Measurements from ENCODE around the gene PFKFB4. TPM values are rescaled to one million over a fixed set of nuclear protein-coding genes. Genes with fewer than 3 reads are reported as not detected.

The PFKFB4 gene
- total RNA-seq, 1 donor = 18.1 TPM

- peak; percentile 18 for DNase-seq (ENCODE audit: low read depth)
- no peak within 1 kb of the TSS for H3K4me3 ChIP-seq (ENCODE audit: low read depth, low read length)
- TF ChIP-seq CTCF (IDR thresholded peaks at IDR 0.05; ENCODE audit: insufficient read depth, low read depth, low read length) = peak; percentile 8
Observed at GRCh38 chr3:48563382-48563918, 6.8 kb upstream of the PFKFB4 start, which contains the start of gene UCN2. TSS of gene UCN2 (minus strand) at chr3:48563781. CDS start at chr3:48563124, 657 bp downstream.

GRCh38 chr3:48562367-48563095, 5.9 kb upstream of the PFKFB4 start:
- no peak for TF ChIP-seq CTCF (IDR thresholded peaks at IDR 0.05; ENCODE audit: insufficient read depth, low read depth, low read length)
- H3K4me3 ChIP-seq (ENCODE audit: low read depth, low read length) = no peak overlapping the region
- DNase-seq (ENCODE audit: low read depth) = no peak

- DNase-seq (ENCODE audit: low read depth) = peak; percentile 65
- peak; percentile 55 for TF ChIP-seq CTCF (IDR thresholded peaks at IDR 0.05; ENCODE audit: insufficient read depth, low read depth, low read length)
- H3K4me3 ChIP-seq (ENCODE audit: low read depth, low read length) = peak overlapping the region; percentile 30
Observed at GRCh38 chr3:48561045-48561736, 4.6 kb upstream of the PFKFB4 start.

GRCh38 chr3:48560648-48561018, 4.0 kb upstream of the PFKFB4 start:
- TF ChIP-seq CTCF (IDR thresholded peaks at IDR 0.05; ENCODE audit: insufficient read depth, low read depth, low read length) = no peak
- no peak for DNase-seq (ENCODE audit: low read depth)
- peak overlapping the region; percentile 30 for H3K4me3 ChIP-seq (ENCODE audit: low read depth, low read length)

GRCh38 chr3:48558493-48559134, 2.0 kb upstream of the PFKFB4 start:
- DNase-seq (ENCODE audit: low read depth) = no peak
- no peak overlapping the region for H3K4me3 ChIP-seq (ENCODE audit: low read depth, low read length)
- TF ChIP-seq CTCF (IDR thresholded peaks at IDR 0.05; ENCODE audit: insufficient read depth, low read depth, low read length) = no peak

GRCh38 chr3:48555949-48556795, 431 bp downstream of the PFKFB4 start:
- H3K4me3 ChIP-seq (ENCODE audit: low read depth, low read length) = peak overlapping the region; percentile 75
- no peak for TF ChIP-seq CTCF (IDR thresholded peaks at IDR 0.05; ENCODE audit: insufficient read depth, low read depth, low read length)
- DNase-seq (ENCODE audit: low read depth) = no peak
